Measurements from ENCODE around the gene RPS18. TPM values are rescaled to one million over a fixed set of nuclear protein-coding genes. Genes with fewer than 3 reads are reported as not detected.

RPS18 gene
- total and polyA plus RNA-seq, 2 of the 13 experiments (the other 11 are each of a cell fraction or from before 2014, with no cell fraction given), result 3,896 to 5,806 TPM

DNA sequence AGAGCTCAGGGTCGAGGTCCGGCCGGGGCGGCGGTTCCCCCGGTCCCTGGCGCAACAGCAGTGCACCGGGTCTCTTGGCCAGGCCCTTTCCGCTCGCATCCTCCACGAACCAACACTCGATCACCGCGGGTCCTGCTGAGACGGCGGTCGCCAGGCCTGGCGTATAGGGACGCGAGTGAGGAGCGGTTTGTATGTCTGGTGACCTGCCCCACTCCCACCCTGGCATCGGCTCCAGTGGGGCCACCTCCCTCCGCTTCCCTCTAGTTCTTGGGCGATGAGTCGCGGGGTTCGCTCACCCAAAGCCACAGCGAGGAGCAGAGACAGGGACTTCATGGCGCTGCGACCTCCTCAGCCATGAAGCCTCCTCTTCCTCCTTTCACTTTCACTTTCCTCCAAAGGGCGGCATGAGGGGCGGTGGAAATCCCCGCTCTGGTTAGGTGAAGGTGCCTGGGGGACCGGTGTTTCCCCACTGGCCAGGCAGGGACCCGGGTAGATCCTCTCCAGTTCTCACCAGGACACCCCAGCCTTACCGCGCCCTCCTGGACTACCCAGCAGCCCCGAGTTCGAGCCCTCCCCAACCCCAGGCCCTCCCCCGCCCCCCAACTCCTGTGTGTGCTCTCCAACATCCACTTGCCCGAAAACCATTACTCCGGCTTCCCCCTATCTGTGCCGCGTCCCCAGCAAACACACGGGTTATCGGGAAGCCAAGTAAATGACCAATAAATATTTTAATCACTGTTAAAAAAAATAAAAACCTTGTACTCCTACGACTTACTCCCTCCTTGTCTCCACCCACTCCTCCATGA lies 42.0 kb downstream of the RPS18 start, which contains the start of gene TAPBP (continued):
- peak; percentile 36; the same call in 1 of the 2 replicates for TF ChIP-seq SALL2 (CRISPR knock-in tag; IDR thresholded peaks at IDR 0.05)
- TF ChIP-seq, protein P1, sequence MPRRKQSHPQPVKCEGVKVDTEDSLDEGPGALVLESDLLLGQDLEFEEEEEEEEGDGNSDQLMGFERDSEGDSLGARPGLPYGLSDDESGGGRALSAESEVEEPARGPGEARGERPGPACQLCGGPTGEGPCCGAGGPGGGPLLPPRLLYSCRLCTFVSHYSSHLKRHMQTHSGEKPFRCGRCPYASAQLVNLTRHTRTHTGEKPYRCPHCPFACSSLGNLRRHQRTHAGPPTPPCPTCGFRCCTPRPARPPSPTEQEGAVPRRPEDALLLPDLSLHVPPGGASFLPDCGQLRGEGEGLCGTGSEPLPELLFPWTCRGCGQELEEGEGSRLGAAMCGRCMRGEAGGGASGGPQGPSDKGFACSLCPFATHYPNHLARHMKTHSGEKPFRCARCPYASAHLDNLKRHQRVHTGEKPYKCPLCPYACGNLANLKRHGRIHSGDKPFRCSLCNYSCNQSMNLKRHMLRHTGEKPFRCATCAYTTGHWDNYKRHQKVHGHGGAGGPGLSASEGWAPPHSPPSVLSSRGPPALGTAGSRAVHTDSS (CRISPR knock-in tag; conservative IDR thresholded peaks at IDR 0.05), result peak; percentile 86; the same call in 1 of the 2 replicates
- TF ChIP-seq NR2F2 (IDR thresholded peaks at IDR 0.05; ENCODE audit: borderline replicate concordance, low read depth), result no peak
- no peak for TF ChIP-seq ZFP36 (IDR thresholded peaks at IDR 0.05; ENCODE audit: borderline replicate concordance, low read depth, low read length, partially characterized antibody)
- TF ChIP-seq ZNF274 (CRISPR knock-in tag; IDR thresholded peaks at IDR 0.05), result peak; percentile 65; the same call in 1 of the 2 replicates
- 0 out of 2 replicates have a peak, but pooled peaks have one; percentile 44 for TF ChIP-seq TSC22D2 (CRISPR knock-in tag; IDR thresholded peaks at IDR 0.05; ENCODE audit: borderline replicate concordance)
- TF ChIP-seq, protein P2, sequence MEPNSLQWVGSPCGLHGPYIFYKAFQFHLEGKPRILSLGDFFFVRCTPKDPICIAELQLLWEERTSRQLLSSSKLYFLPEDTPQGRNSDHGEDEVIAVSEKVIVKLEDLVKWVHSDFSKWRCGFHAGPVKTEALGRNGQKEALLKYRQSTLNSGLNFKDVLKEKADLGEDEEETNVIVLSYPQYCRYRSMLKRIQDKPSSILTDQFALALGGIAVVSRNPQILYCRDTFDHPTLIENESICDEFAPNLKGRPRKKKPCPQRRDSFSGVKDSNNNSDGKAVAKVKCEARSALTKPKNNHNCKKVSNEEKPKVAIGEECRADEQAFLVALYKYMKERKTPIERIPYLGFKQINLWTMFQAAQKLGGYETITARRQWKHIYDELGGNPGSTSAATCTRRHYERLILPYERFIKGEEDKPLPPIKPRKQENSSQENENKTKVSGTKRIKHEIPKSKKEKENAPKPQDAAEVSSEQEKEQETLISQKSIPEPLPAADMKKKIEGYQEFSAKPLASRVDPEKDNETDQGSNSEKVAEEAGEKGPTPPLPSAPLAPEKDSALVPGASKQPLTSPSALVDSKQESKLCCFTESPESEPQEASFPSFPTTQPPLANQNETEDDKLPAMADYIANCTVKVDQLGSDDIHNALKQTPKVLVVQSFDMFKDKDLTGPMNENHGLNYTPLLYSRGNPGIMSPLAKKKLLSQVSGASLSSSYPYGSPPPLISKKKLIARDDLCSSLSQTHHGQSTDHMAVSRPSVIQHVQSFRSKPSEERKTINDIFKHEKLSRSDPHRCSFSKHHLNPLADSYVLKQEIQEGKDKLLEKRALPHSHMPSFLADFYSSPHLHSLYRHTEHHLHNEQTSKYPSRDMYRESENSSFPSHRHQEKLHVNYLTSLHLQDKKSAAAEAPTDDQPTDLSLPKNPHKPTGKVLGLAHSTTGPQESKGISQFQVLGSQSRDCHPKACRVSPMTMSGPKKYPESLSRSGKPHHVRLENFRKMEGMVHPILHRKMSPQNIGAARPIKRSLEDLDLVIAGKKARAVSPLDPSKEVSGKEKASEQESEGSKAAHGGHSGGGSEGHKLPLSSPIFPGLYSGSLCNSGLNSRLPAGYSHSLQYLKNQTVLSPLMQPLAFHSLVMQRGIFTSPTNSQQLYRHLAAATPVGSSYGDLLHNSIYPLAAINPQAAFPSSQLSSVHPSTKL (CRISPR knock-in tag; IDR thresholded peaks at IDR 0.05), result 0 out of 2 replicates have a peak, but pooled peaks have one; percentile 17
- TF ChIP-seq, protein P3, sequence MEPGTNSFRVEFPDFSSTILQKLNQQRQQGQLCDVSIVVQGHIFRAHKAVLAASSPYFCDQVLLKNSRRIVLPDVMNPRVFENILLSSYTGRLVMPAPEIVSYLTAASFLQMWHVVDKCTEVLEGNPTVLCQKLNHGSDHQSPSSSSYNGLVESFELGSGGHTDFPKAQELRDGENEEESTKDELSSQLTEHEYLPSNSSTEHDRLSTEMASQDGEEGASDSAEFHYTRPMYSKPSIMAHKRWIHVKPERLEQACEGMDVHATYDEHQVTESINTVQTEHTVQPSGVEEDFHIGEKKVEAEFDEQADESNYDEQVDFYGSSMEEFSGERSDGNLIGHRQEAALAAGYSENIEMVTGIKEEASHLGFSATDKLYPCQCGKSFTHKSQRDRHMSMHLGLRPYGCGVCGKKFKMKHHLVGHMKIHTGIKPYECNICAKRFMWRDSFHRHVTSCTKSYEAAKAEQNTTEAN (CRISPR knock-in tag; conservative IDR thresholded peaks at IDR 0.05), result no peak
- TF ChIP-seq ZNF724P (CRISPR knock-in tag; IDR thresholded peaks at IDR 0.05; ENCODE audit: borderline replicate concordance), result peak; percentile 85; the same call in 1 of the 2 replicates
- peak; percentile 17; the same call in 1 of the 2 replicates for TF ChIP-seq ZNF670 (CRISPR knock-in tag; IDR thresholded peaks at IDR 0.05; ENCODE audit: borderline replicate concordance)
- TF ChIP-seq, protein P4, sequence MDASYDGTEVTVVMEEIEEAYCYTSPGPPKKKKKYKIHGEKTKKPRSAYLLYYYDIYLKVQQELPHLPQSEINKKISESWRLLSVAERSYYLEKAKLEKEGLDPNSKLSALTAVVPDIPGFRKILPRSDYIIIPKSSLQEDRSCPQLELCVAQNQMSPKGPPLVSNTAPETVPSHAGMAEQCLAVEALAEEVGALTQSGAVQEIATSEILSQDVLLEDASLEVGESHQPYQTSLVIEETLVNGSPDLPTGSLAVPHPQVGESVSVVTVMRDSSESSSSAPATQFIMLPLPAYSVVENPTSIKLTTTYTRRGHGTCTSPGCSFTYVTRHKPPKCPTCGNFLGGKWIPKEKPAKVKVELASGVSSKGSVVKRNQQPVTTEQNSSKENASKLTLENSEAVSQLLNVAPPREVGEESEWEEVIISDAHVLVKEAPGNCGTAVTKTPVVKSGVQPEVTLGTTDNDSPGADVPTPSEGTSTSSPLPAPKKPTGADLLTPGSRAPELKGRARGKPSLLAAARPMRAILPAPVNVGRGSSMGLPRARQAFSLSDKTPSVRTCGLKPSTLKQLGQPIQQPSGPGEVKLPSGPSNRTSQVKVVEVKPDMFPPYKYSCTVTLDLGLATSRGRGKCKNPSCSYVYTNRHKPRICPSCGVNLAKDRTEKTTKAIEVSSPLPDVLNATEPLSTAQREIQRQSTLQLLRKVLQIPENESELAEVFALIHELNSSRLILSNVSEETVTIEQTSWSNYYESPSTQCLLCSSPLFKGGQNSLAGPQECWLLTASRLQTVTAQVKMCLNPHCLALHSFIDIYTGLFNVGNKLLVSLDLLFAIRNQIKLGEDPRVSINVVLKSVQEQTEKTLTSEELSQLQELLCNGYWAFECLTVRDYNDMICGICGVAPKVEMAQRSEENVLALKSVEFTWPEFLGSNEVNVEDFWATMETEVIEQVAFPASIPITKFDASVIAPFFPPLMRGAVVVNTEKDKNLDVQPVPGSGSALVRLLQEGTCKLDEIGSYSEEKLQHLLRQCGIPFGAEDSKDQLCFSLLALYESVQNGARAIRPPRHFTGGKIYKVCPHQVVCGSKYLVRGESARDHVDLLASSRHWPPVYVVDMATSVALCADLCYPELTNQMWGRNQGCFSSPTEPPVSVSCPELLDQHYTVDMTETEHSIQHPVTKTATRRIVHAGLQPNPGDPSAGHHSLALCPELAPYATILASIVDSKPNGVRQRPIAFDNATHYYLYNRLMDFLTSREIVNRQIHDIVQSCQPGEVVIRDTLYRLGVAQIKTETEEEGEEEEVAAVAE (CRISPR knock-in tag; IDR thresholded peaks at IDR 0.05; ENCODE audit: borderline replicate concordance), result 0 out of 2 replicates have a peak, but pooled peaks have one; percentile 56
- 0 out of 2 replicates have a peak, but pooled peaks have one; percentile 39 for TF ChIP-seq KLF6 (CRISPR knock-in tag; IDR thresholded peaks at IDR 0.05)
- TF ChIP-seq THAP11 (CRISPR knock-in tag; IDR thresholded peaks at IDR 0.05), result no peak; the same call in 1 of the 2 replicates
- TF ChIP-seq PCBP1 (IDR thresholded peaks at IDR 0.05; ENCODE audit: borderline replicate concordance, low read depth, low read length), result no peak

All from HepG2 (cell line).